ENCODE measurements around the gene TOM1L2. TPM values are rescaled to one million over a fixed set of nuclear protein-coding genes. Genes with fewer than 3 reads are reported as not detected.
"Not testable (repeated sequence)": the region's sequence is repeated elsewhere in the genome, so short reads cannot be mapped to it uniquely, and the experiment has no call there.

The TOM1L2 gene
- total and polyA plus RNA-seq, 2 experiments from 2014 or later = 25.5 to 31.0 TPM

DNA sequence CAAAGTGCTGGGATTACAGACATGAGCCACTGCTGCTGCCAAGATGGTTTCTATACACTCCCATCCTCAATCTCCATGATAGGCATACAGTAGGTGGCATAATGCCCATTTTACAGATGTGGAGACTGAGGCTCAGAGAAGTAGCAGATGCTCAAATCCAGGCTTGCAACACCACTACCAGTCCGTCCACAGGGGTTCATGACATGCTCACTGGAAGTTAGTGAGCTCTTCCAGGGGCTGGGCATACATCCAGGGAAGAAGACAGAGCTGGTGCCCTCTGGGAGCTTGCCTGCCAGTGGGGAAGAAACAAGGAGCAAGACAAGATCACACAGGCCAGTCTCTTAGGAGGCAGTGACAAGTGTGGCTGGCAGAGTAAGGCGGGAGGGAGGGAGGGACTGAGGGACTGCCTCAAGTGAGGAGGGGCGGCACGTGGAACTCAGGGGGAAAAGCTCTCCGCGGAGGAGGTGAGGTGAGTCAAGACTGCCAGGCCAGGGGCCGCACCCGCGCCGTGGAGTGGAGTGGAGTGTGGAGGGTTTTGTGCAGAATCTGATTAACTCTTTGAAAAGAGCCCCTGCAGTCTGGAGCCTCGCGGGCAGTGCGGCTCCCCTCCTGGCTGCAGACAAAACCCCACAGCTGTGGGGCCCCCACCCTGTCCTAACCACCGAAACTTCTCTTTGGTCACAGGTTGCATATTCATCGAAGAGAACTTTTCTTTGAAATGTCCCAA lies 163.3 kb downstream of the TOM1L2 start:
- H3K27me3 ChIP-seq (replicated peaks; ENCODE audit: insufficient read depth) = no peaks in the 10 kb centered on the region
- H3K9me3 ChIP-seq (ENCODE audit: low read depth) = no peaks in the 10 kb centered on the region
- no peaks in the 10 kb centered on the region for H4K20me1 ChIP-seq (ENCODE audit: insufficient read depth)
- no peak overlapping the region for H3K27ac ChIP-seq
- H3K4me3 ChIP-seq = no peak overlapping the region
- in situ Hi-C loops (cut with MboI) = no loop called here
- H2AFZ ChIP-seq = no peak overlapping the region
- H3F3A ChIP-seq (ENCODE audit: insufficient read depth) = peaks cover 6% of the 10 kb centered on the region
- H3K36me3 ChIP-seq (ENCODE audit: low read depth) = no peaks in the 10 kb centered on the region
- no peaks in the 10 kb centered on the region for H3K79me2 ChIP-seq (ENCODE audit: insufficient read depth)
- H3K9ac ChIP-seq = no peak overlapping the region
- no peak overlapping the region for H3K4me2 ChIP-seq (ENCODE audit: unreplicated experiment)
- DNase-seq = peak; percentile 49
- H3K4me1 ChIP-seq (ENCODE audit: insufficient read depth) = no peaks in the 10 kb centered on the region
- 73 to 76% methylated on average over 9 to 15 of the region's 15 CpGs for WGBS, 2 experiments (ENCODE audit: low coverage in 1 of 2, low lambda C conversion rate in 2 of 2, missing lambda C conversion rate in 2 of 2)
- TF ChIP-seq EZH2phosphoT487 (IDR thresholded peaks at IDR 0.05; ENCODE audit: insufficient read depth, low read depth) (no peak), EZH2 (IDR thresholded peaks at IDR 0.05; ENCODE audit: insufficient read depth, poor library complexity, severe bottlenecking) (no peak)
- H3K9me2 ChIP-seq (ENCODE audit: insufficient read depth) = no peaks in the 10 kb centered on the region

DNA sequence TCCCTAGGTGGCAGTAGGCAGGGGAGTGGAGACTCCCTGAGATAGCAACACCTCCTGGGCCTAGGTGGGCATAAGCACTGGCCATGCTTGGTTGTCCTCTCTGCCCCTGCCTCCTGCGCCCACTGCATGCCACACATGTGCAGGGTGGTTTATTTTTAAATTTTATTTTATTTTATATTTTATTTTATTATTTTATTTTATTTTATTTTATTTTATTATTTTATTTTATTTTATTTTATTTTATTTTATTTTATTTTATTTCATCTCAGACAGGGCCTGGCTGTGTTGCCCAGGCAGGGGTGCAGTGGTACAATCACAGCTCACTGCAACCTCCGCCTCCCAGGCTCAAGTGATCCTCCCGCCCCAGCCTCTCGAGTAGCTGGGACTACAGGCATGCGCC lies 164.0 kb downstream of the TOM1L2 start:
- H3F3A ChIP-seq (ENCODE audit: insufficient read depth); H3K4me3 ChIP-seq; H3K4me2 ChIP-seq (ENCODE audit: unreplicated experiment); H3K27me3 ChIP-seq (replicated peaks; ENCODE audit: insufficient read depth); H2AFZ ChIP-seq; H3K9me2 ChIP-seq (ENCODE audit: insufficient read depth); H3K9me3 ChIP-seq (ENCODE audit: low read depth); H3K27ac ChIP-seq; H3K36me3 ChIP-seq (ENCODE audit: low read depth); H3K79me2 ChIP-seq (ENCODE audit: insufficient read depth); in situ Hi-C loops (cut with MboI); H3K4me1 ChIP-seq (ENCODE audit: insufficient read depth); H4K20me1 ChIP-seq (ENCODE audit: insufficient read depth); DNase-seq; H3K9ac ChIP-seq: not testable (repeated sequence)
- 96 to 98% methylated on average over 5 of the region's 5 CpGs for WGBS, 2 experiments (ENCODE audit: low coverage in 1 of 2, low lambda C conversion rate in 2 of 2, missing lambda C conversion rate in 2 of 2)

GRCh38 chr17:17807440-17807839 lies 164.8 kb downstream of the TOM1L2 start:
- in situ Hi-C loops (cut with MboI) = no loop called here
- no peak overlapping the region for H3K9ac ChIP-seq
- TF ChIP-seq EZH2 (IDR thresholded peaks at IDR 0.05; ENCODE audit: insufficient read depth, poor library complexity, severe bottlenecking) (no peak), EZH2phosphoT487 (IDR thresholded peaks at IDR 0.05; ENCODE audit: insufficient read depth, low read depth) (no peak)
- no peak overlapping the region for H3K4me2 ChIP-seq (ENCODE audit: unreplicated experiment)
- no peak overlapping the region for H3K27ac ChIP-seq
- H3K9me2 ChIP-seq (ENCODE audit: insufficient read depth) = no peaks in the 10 kb centered on the region
- no peaks in the 10 kb centered on the region for H3K79me2 ChIP-seq (ENCODE audit: insufficient read depth)
- no peaks in the 10 kb centered on the region for H3K9me3 ChIP-seq (ENCODE audit: low read depth)
- H3K36me3 ChIP-seq (ENCODE audit: low read depth) = no peaks in the 10 kb centered on the region
- H3K4me3 ChIP-seq = no peak overlapping the region
- H2AFZ ChIP-seq = no peak overlapping the region
- no peaks in the 10 kb centered on the region for H3K27me3 ChIP-seq (replicated peaks; ENCODE audit: insufficient read depth)
- WGBS, 2 experiments (ENCODE audit: low coverage in 1 of 2, low lambda C conversion rate in 2 of 2, missing lambda C conversion rate in 2 of 2) = 87 to 95% methylated on average over 5 of the region's 5 CpGs
- no peak for DNase-seq
- H3K4me1 ChIP-seq (ENCODE audit: insufficient read depth) = no peaks in the 10 kb centered on the region
- no peaks in the 10 kb centered on the region for H4K20me1 ChIP-seq (ENCODE audit: insufficient read depth)
- peaks cover 6% of the 10 kb centered on the region for H3F3A ChIP-seq (ENCODE audit: insufficient read depth)

DNA sequence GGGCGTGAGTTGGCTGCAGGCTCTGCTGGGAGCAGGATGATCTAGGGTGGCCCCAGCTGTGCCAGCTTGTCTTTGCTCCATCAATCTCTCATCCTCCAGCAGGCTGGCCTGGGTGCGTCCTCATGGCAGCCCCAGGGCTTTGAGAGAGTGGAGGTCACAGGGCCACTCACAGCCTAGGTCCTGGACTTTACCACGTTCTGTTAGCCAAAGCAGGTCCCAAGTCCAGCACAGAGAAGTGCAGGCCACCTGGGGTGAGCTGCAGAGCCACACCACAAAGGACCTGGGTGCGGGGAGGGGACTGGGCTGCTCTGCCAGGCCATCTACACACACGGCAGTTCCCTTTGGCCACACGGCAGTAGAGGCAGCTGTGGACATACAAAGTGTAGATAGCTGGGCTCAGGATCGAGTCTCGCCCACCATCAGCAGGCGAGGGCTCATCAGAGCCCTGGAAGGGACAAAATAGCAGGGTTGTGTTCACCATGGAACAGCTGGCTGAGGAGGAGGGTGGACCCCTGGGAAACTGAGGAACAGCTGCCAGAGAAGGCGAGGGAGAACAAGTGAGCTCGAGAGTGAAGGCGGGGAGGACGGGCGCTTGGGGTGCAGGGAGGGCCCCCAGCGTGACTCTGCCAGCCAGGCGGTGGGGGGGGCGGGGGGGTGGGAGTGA lies 165.5 kb downstream of the TOM1L2 start:
- Histone ChIP-seq H3K4me3 (no peak overlapping the region), H3K9me2 (ENCODE audit: insufficient read depth) (no peaks in the 10 kb centered on the region), H3K4me1 (ENCODE audit: insufficient read depth) (no peaks in the 10 kb centered on the region), H4K20me1 (ENCODE audit: insufficient read depth) (no peaks in the 10 kb centered on the region), H3K27ac (no peak overlapping the region), H3F3A (ENCODE audit: insufficient read depth) (peaks cover 3% of the 10 kb centered on the region), H3K27me3 (replicated peaks; ENCODE audit: insufficient read depth) (no peaks in the 10 kb centered on the region), H3K36me3 (ENCODE audit: low read depth) (no peaks in the 10 kb centered on the region), H3K9me3 (ENCODE audit: low read depth) (no peaks in the 10 kb centered on the region), H2AFZ (no peak overlapping the region), H3K4me2 (ENCODE audit: unreplicated experiment) (no peak overlapping the region), H3K79me2 (ENCODE audit: insufficient read depth) (no peaks in the 10 kb centered on the region), H3K9ac (no peak overlapping the region)
- WGBS, 2 experiments (ENCODE audit: low coverage in 1 of 2, low lambda C conversion rate in 2 of 2, missing lambda C conversion rate in 2 of 2) = 87 to 91% methylated on average over 13 to 17 of the region's 17 CpGs
- TF ChIP-seq EZH2phosphoT487 (IDR thresholded peaks at IDR 0.05; ENCODE audit: insufficient read depth, low read depth) (no peak), EZH2 (IDR thresholded peaks at IDR 0.05; ENCODE audit: insufficient read depth, poor library complexity, severe bottlenecking) (no peak)
- no peak for DNase-seq
- in situ Hi-C loops (cut with MboI) = no loop called here
